Heart left ventricle (tissue), 13 donors: ENCODE data around the gene IMPG2.

Experiments used
- POLR2A ChIP-seq, 2 donors: fragments of 450-650 bp; IDR thresholded peaks; one replicate each; pipeline ENCODE4 v1.6.1; 2017; ENCODE audit warnings: antibody characterized with exemption in 2 of 2, mild to moderate bottlenecking in 2 of 2, moderate library complexity in 2 of 2
- TF ChIP-seq, protein P1 (sequence below), 12 donors: fragments of 200-600 bp; sonication (generic) in 4 of 12; IDR thresholded peaks; one replicate each; pipeline versions ENCODE4 v1.5.0 to v1.8.0; 2018 to 2022; ENCODE audit warnings: antibody characterized with exemption in 12 of 12, mild to moderate bottlenecking in 5 of 12
- donor health status: ischemic (EF 13 %, LVEDD 7.1; RV severe dilation, severe dysfunction).
- donor health status: DM: no; HTN: yes; CAD: no.
- donor health status: DM: no; HTN: no; CAD: no.
- donor health status: ischemic (EF 25% LVEDD 6.9; RV normal size, moderate dysfunction).
- donor health status: ischemic (EF 25% LVEDD 5.7; RV mildly dilated, moderate dysfunction).
- donor health status: ischemic (EF 35%, LVEDD 5.7; RV mildly dilated, moderate dysfunction).
- donor health status: nonischemic (EF 11% LVEDD 7.7; RV severe dilation, severe dysfunction).
- donor health status: DM: yes; HTN: yes; CAD: no.
- donor health status: PGD.
- donor health status: ischemic (EF 29% LVEDD 5.4; RV normal size, mild dysfunction).
- donor health status: nonischemic (EF 23%, LVEDD 6.1; RV moderate dilation, normal function).

DNA sequence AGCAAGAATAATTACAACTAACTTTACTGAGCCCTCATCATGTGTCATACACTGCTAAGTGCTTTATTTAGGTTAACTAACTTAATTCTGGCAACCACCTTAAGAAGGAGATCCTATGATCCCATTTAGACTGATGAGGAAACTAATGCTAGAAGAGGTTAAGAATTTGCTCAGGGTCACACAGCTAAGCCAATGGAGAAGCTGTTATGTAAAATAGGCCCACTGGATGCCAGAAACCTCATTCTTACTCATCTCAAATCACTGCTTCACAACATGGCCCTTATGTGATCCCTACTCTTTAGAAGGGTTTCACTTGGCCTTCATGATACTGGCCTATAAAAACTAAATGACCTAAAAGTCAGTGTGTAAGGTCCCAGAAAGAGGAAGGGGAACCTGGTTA lies 41.2 kb downstream of the IMPG2 start:
- TF ChIP-seq, protein P1, sequence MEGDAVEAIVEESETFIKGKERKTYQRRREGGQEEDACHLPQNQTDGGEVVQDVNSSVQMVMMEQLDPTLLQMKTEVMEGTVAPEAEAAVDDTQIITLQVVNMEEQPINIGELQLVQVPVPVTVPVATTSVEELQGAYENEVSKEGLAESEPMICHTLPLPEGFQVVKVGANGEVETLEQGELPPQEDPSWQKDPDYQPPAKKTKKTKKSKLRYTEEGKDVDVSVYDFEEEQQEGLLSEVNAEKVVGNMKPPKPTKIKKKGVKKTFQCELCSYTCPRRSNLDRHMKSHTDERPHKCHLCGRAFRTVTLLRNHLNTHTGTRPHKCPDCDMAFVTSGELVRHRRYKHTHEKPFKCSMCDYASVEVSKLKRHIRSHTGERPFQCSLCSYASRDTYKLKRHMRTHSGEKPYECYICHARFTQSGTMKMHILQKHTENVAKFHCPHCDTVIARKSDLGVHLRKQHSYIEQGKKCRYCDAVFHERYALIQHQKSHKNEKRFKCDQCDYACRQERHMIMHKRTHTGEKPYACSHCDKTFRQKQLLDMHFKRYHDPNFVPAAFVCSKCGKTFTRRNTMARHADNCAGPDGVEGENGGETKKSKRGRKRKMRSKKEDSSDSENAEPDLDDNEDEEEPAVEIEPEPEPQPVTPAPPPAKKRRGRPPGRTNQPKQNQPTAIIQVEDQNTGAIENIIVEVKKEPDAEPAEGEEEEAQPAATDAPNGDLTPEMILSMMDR (IDR thresholded peaks at IDR 0.05), result no peak
- TF ChIP-seq POLR2A (IDR thresholded peaks at IDR 0.05), result no peak
